A549 treated with CORT108297 at 1 μM for 4 hours (cell line): Measurements from ENCODE around the gene DUSP21. TPM values are rescaled to one million over a fixed set of nuclear protein-coding genes. Genes with fewer than 3 reads are reported as not detected.

Experiments used
- total RNA-seq: library from RNA; stranded (reverse); fragments of 200-300 nt; extraction: Qiagen RNA extraction; gene quantifications from 5 replicates; pipeline ENCODE4 v1.2.3, GENCODE V29; 2022

The DUSP21 gene
- total RNA-seq, result not detected in 5 replicates

DNA sequence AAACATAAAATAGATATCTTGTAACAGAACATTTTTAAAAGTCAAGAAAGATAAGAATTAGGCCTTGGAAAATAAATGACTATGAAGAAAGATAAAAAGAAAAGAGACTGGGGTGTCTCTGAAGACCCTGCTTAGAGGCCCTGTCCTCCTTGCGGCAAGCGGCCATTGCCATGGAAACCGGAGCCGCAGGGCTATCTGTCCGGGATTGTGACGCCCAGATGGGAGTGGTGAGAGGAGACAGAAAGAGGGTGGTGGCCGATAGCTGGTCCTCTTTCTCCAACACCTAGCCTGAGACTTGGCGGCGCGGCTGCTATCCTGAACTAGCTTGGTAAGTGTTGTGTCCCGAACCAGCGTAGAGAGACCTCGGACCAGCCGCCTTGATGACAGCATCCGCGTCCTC, at the start of gene DUSP21:
Gene DUSP21, plus strand, starts transcription at position 269 of the 400 bp plus-strand sequence. Its CDS starts 112 bp downstream, at position 381.

DNA sequence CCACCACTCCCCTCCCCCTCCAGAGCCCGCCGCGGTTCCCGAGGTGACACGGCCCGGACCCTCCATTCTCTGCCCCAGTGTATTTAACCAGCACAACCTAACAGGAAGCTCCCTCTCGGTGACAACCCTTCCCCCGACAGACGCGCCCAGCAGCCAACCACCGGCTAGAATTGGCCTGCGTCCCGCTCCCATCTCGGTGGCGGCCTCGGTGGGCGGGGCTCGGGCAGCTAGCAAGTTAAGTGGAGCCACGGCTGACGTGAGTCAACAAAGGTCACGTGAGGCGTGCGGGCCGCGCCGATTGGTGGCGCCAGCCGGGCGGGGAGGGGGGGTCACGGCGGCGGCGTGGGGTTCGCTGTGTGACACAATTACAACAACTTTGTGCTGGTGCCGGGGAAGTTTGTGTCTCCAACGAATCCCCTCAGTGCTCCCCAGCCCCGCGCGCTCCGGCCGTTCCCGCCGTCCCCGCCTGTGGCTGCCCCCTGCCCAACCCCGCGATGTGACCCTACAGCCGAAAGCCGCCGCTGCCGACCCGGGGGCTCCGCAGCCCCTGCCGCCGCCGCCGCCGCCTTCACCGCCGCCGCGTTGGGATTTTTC, 29.1 kb downstream of the DUSP21 start, which contains the start of gene KDM6A:
Gene KDM6A, plus strand, starts transcription at position 368 of the 594 bp plus-strand sequence. CDS start 364 bp downstream, outside the sequence.

Other genes with a start within 250 kb of the DUSP21 start
- gene KDM6A, start 29.2 kb downstream of the DUSP21 start, total RNA-seq, result 12.0 to 14.3 TPM (median 13.0 TPM) in 5 replicates